WTC11 (cell line): ENCODE results near the gene FOXN3.

Experiments used
- ETV6 ChIP-seq: sonication (generic); formaldehyde crosslinking; IDR thresholded peaks from 2 replicates; pipeline ENCODE4 v1.8.1; 2022; ENCODE audit warnings: mild to moderate bottlenecking, missing genetic modification reagents
- NR2C2 ChIP-seq: sonication (generic); formaldehyde crosslinking; IDR thresholded peaks from 2 replicates; pipeline ENCODE4 v1.8.0; 2022; ENCODE audit warnings: mild to moderate bottlenecking, missing genetic modification reagents
- ZNF396 ChIP-seq: fragments of 250-450 bp; sonication (Bioruptor Pico); IDR thresholded peaks from 2 replicates; pipeline ENCODE4 v1.8.0; 2021; ENCODE audit warnings: mild to moderate bottlenecking, moderate library complexity, borderline replicate concordance
- TF ChIP-seq, protein P1 (sequence below): sonication (generic); formaldehyde crosslinking; IDR thresholded peaks from 2 replicates; pipeline ENCODE4 v1.8.1; 2022; ENCODE audit warnings: low read depth, missing genetic modification reagents, borderline replicate concordance
- TF ChIP-seq, protein P2 (sequence below): fragments of 200-600 bp; IDR thresholded peaks from 2 replicates; pipeline ENCODE4 v1.8.0; 2022; ENCODE audit warnings: antibody characterized with exemption

- TF ChIP-seq, protein P1, sequence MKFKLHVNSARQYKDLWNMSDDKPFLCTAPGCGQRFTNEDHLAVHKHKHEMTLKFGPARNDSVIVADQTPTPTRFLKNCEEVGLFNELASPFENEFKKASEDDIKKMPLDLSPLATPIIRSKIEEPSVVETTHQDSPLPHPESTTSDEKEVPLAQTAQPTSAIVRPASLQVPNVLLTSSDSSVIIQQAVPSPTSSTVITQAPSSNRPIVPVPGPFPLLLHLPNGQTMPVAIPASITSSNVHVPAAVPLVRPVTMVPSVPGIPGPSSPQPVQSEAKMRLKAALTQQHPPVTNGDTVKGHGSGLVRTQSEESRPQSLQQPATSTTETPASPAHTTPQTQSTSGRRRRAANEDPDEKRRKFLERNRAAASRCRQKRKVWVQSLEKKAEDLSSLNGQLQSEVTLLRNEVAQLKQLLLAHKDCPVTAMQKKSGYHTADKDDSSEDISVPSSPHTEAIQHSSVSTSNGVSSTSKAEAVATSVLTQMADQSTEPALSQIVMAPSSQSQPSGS (CRISPR knock-in tag), result no peak
- TF ChIP-seq ZNF396 (CRISPR knock-in tag) (no peak), NR2C2 (CRISPR knock-in tag) (no peak), ETV6 (CRISPR knock-in tag) (no peak)
- TF ChIP-seq, protein P2, sequence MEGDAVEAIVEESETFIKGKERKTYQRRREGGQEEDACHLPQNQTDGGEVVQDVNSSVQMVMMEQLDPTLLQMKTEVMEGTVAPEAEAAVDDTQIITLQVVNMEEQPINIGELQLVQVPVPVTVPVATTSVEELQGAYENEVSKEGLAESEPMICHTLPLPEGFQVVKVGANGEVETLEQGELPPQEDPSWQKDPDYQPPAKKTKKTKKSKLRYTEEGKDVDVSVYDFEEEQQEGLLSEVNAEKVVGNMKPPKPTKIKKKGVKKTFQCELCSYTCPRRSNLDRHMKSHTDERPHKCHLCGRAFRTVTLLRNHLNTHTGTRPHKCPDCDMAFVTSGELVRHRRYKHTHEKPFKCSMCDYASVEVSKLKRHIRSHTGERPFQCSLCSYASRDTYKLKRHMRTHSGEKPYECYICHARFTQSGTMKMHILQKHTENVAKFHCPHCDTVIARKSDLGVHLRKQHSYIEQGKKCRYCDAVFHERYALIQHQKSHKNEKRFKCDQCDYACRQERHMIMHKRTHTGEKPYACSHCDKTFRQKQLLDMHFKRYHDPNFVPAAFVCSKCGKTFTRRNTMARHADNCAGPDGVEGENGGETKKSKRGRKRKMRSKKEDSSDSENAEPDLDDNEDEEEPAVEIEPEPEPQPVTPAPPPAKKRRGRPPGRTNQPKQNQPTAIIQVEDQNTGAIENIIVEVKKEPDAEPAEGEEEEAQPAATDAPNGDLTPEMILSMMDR, result no peak
These were observed 211.8 kb downstream of the FOXN3 start for GRCh38 chr14:89205137-89205740.
